ENCODE results near the gene SFTPA2.
"Not testable (repeated sequence)": the region's sequence is repeated elsewhere in the genome, so short reads cannot be mapped to it uniquely, and the experiment has no call there.

The SFTPA2 gene

GRCh38 chr10:79509306-79509933 is 50.8 kb downstream of the SFTPA2 start:
- not testable (repeated sequence) for DNase-seq

GRCh38 chr10:79508245-79508644 is 52.0 kb downstream of the SFTPA2 start:
- DNase-seq, result not testable (repeated sequence)

- DNase-seq, result no peak
Observed at GRCh38 chr10:79507440-79508167, 52.6 kb downstream of the SFTPA2 start.
